ENCODE data around the gene DCUN1D2. TPM values are rescaled to one million over a fixed set of nuclear protein-coding genes. Genes with fewer than 3 reads are reported as not detected.
A peak's percentile ranks its signal among the peaks of the same experiment; 100 is the strongest.

Gene DCUN1D2
- total RNA-seq, 1 experiment from 2014 or later, result 0.78 TPM

GRCh38 chr13:113420833-113421600, 69.5 kb downstream of the DCUN1D2 start:
- in situ Hi-C loops (cut with HindIII; ENCODE audit: low pct_unique_long_range_greater_than_20kb, low sequenced_read_pairs), result no loop called here
- DNase-seq (ENCODE audit: low read depth), result no peak

DNA sequence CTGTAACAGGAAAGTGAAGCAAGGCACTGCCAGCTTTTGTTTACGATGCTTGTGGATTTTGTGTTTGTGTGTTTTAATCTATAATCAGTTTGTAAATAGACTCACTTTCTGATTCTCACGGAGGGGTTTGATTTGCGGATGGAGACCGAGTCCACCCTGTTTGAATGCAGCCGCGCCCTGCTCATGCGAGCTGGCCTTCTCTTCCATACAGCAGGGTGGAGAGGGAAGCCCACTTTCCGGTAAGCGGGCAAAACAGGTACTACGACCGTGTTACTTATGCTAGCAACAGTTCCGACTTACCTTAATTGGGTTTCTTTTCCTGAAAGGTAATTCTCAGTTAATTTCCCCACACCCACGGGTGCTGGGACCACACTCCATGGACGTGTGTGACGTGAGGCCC, 70.3 kb downstream of the DCUN1D2 start:
- no peak for DNase-seq (ENCODE audit: low read depth)
- in situ Hi-C loops (cut with HindIII; ENCODE audit: low pct_unique_long_range_greater_than_20kb, low sequenced_read_pairs), result no loop called here

DNA sequence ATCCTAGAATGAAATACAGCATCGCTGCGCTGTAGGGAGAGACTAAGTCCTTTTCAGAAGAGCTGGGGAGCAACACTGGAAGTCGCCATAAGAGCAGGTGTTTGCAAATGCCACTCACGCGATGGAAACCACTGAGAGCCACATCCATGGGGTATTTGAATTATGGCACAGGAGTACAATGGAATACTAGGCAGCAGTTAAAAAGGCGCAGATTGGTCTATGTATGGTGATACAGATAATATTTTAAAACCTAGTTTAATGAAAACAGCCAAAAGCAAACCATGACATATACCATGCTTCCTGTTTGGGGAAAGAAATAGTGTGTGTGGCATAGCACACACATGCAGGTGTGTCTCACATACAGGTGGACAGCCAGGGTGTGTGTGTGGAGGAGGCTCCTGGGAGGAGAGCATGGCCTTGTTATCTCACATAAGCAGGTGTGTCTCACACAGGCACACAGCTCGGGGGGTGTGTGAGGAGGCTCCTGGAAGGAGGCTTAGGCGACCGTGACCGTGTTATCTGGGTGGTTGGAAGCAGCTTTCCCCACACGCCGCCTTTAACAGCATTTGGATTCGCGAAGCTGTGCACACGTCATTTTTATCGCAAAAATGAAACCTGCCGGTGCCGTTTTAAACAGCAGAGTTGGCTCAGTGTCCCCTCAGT, 70.8 kb downstream of the DCUN1D2 start:
- no peak for DNase-seq (ENCODE audit: low read depth)
- in situ Hi-C loops (cut with HindIII; ENCODE audit: low pct_unique_long_range_greater_than_20kb, low sequenced_read_pairs), result no loop called here

- no peak for DNase-seq (ENCODE audit: low read depth)
- in situ Hi-C loops (cut with HindIII; ENCODE audit: low pct_unique_long_range_greater_than_20kb, low sequenced_read_pairs), result no loop called here
Measured at GRCh38 chr13:113418722-113419049, 71.8 kb downstream of the DCUN1D2 start.

GRCh38 chr13:113417836-113418721, 72.4 kb downstream of the DCUN1D2 start:
- DNase-seq (ENCODE audit: low read depth), result no peak
- in situ Hi-C loops (cut with HindIII; ENCODE audit: low pct_unique_long_range_greater_than_20kb, low sequenced_read_pairs), result no loop called here

GRCh38 chr13:113417008-113417751, 73.3 kb downstream of the DCUN1D2 start:
- in situ Hi-C loops (cut with HindIII; ENCODE audit: low pct_unique_long_range_greater_than_20kb, low sequenced_read_pairs), result no loop called here
- no peak for DNase-seq (ENCODE audit: low read depth)

DNA sequence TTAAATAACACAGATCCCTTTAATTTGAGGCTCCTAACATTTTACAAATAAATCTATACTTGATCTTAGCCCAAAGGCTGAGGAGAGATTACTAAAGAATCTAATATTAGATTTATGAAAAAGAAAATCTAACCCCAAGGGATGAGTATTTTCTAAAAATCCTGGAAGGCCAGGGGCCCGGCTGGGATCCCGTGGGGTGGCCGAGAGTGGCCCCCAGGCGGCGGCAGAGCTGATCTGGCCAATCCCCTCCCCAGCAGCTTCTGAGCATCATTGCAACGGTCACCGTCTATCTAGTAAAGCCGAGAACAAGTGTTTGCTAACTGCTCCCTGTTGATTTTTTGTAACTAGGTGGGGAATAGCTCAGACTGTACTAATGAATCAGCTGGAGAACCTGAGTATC, 74.7 kb downstream of the DCUN1D2 start:
- in situ Hi-C loops (cut with HindIII; ENCODE audit: low pct_unique_long_range_greater_than_20kb, low sequenced_read_pairs), result no loop called here
- DNase-seq (ENCODE audit: low read depth), result no peak

DNA sequence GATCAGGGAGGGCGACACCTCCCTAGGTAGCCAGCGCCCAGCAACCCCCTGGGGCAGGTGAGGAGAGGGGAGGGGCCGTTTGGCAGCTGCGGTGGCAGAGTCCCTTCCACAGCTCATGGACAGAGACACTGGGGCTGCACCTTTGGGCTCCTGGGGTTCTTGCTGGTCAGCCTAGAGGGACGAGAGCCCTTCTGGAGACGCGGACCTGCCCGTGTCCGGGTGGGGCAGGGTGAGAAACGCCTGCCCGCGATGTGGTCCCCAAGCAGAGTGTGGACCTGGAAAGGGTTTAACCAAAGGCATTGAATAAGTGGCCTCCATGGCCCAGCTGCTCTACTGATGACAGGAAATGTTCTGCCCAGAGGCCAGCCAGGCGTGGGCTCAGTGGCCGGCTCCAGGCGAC, 75.5 kb downstream of the DCUN1D2 start:
- in situ Hi-C loops (cut with HindIII; ENCODE audit: low pct_unique_long_range_greater_than_20kb, low sequenced_read_pairs), result no loop called here
- no peak for DNase-seq (ENCODE audit: low read depth)

DNA sequence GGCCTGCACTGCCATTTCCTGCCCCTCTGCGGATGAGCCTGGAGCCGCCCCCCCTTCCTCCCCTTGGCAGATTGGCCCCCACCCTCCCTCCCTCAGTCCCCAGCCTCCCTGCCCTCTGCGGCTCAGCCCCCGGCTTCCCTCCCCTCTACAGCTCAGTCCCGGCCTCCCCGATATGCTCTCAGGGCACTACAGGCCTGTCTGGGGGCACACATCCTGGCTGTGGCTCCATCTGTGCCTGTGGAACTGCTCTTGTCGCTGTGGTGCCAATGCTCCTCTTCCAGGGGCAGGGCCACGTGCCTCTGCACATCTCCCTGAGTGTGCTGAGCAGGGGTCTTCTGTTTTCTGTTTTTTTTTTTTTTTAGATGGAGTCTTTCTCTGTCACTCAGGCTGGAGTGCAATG, 76.2 kb downstream of the DCUN1D2 start:
- in situ Hi-C loops (cut with HindIII; ENCODE audit: low pct_unique_long_range_greater_than_20kb, low sequenced_read_pairs), result no loop called here

GRCh38 chr13:113413898-113414282, 76.6 kb downstream of the DCUN1D2 start:
- DNase-seq (ENCODE audit: low read depth), result no peak
- in situ Hi-C loops (cut with HindIII; ENCODE audit: low pct_unique_long_range_greater_than_20kb, low sequenced_read_pairs), result no loop called here

More for the DNA sequence above, 76.2 kb downstream of the DCUN1D2 start:
- DNase-seq (ENCODE audit: low read depth), result no peak

DNA sequence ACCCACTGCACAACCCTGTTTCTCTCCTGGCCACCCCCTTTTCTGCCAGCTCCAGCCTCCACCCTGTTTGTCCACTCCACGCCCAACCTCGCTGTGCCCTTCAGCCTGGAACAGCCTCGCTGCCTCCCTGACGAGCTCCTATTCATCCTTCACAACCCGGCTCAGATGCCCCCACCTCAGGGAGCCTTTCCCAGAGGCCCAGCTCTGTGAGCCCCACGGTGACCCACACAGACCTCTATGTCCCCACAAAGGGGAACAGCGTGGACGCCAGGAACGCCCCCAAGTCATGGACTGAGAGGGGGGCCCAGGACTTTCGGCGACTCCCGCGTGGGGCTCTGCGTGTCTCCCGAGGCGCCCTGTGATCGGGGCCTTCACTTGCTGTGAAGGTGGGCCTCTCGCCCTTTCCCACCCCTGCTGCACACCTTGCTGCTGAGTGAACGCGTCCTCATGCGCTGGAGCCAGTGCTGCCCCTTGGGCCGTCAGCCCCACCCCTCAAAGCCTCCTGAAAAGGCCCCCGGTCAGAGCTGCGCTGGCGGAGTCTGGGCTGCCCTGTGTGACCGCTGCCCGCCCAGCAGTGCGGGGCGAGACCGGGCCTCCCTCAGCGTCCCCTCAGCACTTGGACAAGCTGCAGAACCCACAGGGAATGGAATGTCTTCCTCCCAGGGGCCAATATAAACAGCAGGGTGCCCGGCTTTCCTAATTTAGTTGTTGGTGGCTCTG, 77.2 kb downstream of the DCUN1D2 start:
- in situ Hi-C loops (cut with HindIII; ENCODE audit: low pct_unique_long_range_greater_than_20kb, low sequenced_read_pairs), result no loop called here
- DNase-seq (ENCODE audit: low read depth), result no peak

DNA sequence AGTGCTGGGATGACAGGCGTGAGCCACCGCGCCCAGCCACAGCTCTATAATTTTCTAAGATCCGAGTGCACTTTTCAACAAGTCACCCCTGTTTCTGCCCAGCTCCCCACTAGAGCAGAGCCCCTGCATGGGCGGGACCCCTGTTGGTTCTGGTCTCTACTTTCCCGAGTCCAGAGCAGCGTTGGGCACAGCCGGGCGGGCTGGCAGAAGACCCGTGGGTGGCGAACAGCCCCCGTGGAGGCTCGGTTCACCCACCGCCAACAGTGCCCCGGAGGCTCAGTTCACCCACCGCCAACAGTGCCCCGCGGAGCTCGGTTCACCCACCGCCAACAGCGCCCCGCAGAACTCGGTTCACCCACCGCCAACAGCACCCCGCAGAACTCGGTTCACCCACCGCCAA, 78.1 kb downstream of the DCUN1D2 start:
- DNase-seq (ENCODE audit: low read depth), result no peak
- in situ Hi-C loops (cut with HindIII; ENCODE audit: low pct_unique_long_range_greater_than_20kb, low sequenced_read_pairs), result no loop called here

DNA sequence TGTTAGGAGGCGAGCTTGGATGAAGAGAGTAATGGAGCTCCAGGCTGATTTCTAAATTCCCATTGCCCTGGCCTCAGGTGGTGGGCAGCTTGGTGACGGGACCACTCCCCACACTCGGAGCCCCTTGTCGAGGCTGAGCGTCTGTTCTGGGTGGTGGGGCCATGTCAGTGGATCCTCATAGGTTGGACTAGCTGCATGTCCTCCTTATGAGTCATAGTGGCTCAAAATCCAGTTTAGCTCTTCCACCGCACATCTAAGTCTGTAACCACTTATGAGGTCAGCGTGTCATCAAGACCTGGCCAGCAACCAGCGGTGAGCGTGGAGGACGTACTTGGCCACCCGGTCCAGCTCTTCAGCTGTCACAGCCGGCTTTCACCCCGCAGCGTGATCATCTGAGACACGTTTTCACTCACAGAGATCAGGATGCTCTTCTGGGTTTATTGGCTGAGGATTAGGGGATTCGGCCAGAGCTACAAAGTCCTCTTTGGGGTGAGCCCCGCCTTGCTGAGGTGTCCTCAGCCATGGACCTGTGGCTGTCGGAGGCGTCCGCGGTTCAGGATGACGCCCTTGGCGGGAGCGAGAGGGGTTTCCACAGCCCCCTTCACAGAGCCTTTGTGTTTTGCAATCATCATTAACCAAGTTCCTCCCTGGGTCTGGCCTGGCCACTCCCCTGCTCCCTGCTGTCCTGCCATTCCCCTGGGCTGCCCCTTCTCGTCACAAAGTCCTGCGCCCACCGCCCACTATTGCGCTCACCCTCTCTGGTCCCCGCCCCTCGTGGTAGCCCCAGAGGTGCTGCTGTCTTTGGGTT, 79.1 kb downstream of the DCUN1D2 start:
- in situ Hi-C loops (cut with HindIII; ENCODE audit: low pct_unique_long_range_greater_than_20kb, low sequenced_read_pairs), result no loop called here
- DNase-seq (ENCODE audit: low read depth), result peak; percentile 81

DNA sequence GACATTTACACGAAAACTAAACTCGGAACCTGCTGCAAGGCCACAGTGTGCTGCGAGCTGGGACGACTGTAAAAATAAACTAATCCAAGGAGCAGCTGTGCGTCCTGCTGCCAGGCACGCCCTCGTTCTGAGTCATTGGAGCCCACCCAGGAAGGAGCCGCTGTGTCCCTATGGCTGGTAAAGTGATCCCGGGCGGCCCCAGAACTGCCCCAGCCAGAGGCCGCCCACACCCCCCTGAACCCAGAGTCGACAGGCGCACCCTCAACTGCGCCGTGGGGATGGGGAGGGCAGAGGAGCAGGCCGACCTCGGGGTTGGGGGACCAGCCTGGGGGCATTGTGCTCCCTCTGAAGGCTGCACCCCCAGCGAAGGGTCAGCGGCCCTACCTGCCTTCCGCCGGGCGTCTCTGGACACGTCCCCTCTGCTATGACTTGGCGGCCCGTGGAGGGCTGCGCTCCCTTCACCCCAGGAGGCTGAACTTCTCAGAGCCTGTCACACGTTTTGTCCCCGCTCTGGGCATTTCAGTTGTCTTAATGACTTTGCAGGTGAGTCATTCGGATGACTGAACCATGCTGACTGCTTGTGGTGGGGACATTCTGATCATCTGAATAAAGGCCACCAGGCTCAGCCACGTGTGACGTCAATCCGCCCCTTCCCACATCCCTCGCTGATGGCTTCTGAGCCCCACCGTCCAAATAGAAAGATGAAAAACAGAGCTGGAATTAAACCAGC, 79.9 kb downstream of the DCUN1D2 start:
- in situ Hi-C loops (cut with HindIII; ENCODE audit: low pct_unique_long_range_greater_than_20kb, low sequenced_read_pairs), result no loop called here
- DNase-seq (ENCODE audit: low read depth), result peak; percentile 93

DNA sequence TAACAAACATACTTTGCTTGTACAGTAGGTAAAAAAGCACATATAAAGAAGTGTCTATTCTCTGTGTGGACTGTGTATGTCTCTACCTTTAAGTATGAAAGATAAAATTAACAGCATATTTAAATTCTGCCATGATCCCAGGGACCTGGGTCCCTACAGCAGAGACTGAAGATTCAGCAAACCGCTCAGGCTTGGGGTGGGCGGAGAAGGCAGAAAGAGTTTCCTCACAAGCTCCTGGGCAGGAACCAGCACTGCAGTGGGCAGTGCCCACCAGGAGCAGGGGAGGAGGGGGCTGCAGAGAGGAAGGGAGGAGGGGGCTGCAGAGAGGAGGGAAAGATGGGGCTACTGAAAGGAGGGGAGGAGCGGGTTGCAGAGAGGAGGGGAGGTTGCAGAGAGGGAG, 81.9 kb downstream of the DCUN1D2 start:
- DNase-seq (ENCODE audit: low read depth), result no peak
- in situ Hi-C loops (cut with HindIII; ENCODE audit: low pct_unique_long_range_greater_than_20kb, low sequenced_read_pairs), result no loop called here

DNA sequence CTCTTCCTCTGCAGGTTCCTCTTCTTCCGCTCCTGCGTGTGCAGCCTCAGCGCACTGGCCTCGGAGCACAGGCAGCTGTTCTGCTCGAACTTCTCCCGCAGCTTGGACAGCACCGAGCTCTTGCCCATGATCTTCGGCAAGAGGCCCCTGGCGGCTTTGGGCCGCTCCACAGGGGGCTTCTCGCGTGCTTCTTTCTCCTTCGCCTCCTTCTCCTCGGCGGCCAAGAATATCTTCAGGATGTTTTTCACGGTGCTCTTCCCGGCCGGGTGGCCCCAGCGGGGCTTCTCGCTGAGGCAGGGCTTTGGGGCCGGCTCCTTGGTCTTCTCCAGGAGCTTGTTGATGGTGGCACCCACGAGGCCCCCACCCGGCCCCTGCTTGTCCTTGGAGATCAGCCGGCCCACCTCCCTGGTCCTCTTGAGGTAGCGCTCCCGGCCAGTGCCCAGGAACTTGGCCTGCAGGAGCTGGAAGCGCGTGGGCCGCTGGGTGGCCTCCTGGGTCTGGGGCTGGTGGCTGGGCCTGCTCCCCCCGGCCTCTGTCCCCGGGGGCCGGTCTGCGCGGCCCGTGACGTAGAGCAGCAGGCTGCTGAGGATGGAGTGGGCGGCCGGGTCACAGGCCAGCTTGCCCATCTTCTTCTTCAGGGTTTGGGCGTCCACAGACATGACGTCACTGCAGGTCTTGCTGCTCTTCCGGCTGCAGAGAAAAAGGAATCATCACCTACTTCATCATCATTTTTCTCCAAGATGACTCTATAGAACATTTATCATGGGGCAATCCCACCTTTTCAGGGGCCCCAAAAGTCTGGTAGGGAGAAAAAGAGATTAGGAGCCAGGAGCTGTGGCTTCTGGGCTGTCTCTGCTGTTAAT, 82.7 kb downstream of the DCUN1D2 start:
- in situ Hi-C loops (cut with HindIII; ENCODE audit: low pct_unique_long_range_greater_than_20kb, low sequenced_read_pairs), result no loop called here
- DNase-seq (ENCODE audit: low read depth), result no peak
